Measurements from ENCODE around the gene NRROS.

The NRROS gene

GRCh38 chr3:196694202-196694638 is 54.7 kb downstream of the NRROS start:
- ChIA-PET POLR2A (no interaction called here), CTCF (no interaction called here)
- DNase-seq (ENCODE audit: extremely low spot score): no peak
- TF ChIP-seq SP1 (IDR thresholded peaks at IDR 0.05) (no peak), FOXA1 (IDR thresholded peaks at IDR 0.05) (no peak), BHLHE40 (IDR thresholded peaks at IDR 0.05; ENCODE audit: borderline replicate concordance) (no peak), ARNT (IDR thresholded peaks at IDR 0.05) (no peak), TARDBP (IDR thresholded peaks at IDR 0.05) (no peak), FOXK2 (IDR thresholded peaks at IDR 0.05) (no peak), L3MBTL2 (conservative IDR thresholded peaks at IDR 0.05) (no peak), LEF1 (IDR thresholded peaks at IDR 0.05; ENCODE audit: borderline replicate concordance) (no peak), HDGF (IDR thresholded peaks at IDR 0.05; ENCODE audit: borderline replicate concordance) (no peak), PKNOX1 (IDR thresholded peaks at IDR 0.05) (no peak), SUZ12 (IDR thresholded peaks at IDR 0.05) (no peak), CTBP1 (IDR thresholded peaks at IDR 0.05; ENCODE audit: borderline replicate concordance) (no peak), NFRKB (IDR thresholded peaks at IDR 0.05) (no peak), FOXM1 (IDR thresholded peaks at IDR 0.05; ENCODE audit: borderline replicate concordance) (no peak), ELF4 (IDR thresholded peaks at IDR 0.05) (no peak), ZNF384 (IDR thresholded peaks at IDR 0.05) (no peak)

- TF ChIP-seq ZNF384 (IDR thresholded peaks at IDR 0.05) (no peak), FOXK2 (IDR thresholded peaks at IDR 0.05) (no peak), NFRKB (IDR thresholded peaks at IDR 0.05) (no peak), LEF1 (IDR thresholded peaks at IDR 0.05; ENCODE audit: borderline replicate concordance) (no peak), ELF4 (IDR thresholded peaks at IDR 0.05) (no peak)
- CTCF ChIA-PET: no interaction called here
- no peak for DNase-seq (ENCODE audit: extremely low spot score)
- POLR2A ChIA-PET: no interaction called here
These were observed 55.7 kb downstream of the NRROS start for GRCh38 chr3:196694941-196695848.

- ChIA-PET POLR2A (no interaction called here), CTCF (no interaction called here)
- no peak for TF ChIP-seq ELF4 (IDR thresholded peaks at IDR 0.05)
- no peak for TF ChIP-seq BHLHE40 (IDR thresholded peaks at IDR 0.05; ENCODE audit: borderline replicate concordance)
- TF ChIP-seq LEF1 (IDR thresholded peaks at IDR 0.05; ENCODE audit: borderline replicate concordance): no peak
- TF ChIP-seq TARDBP (IDR thresholded peaks at IDR 0.05): no peak
- no peak for TF ChIP-seq SP1 (IDR thresholded peaks at IDR 0.05)
- no peak for TF ChIP-seq PKNOX1 (IDR thresholded peaks at IDR 0.05)
- TF ChIP-seq SUZ12 (IDR thresholded peaks at IDR 0.05): no peak
- TF ChIP-seq FOXM1 (IDR thresholded peaks at IDR 0.05; ENCODE audit: borderline replicate concordance): no peak
- TF ChIP-seq L3MBTL2 (conservative IDR thresholded peaks at IDR 0.05): no peak
- TF ChIP-seq NFRKB (IDR thresholded peaks at IDR 0.05): no peak
- no peak for TF ChIP-seq HDGF (IDR thresholded peaks at IDR 0.05; ENCODE audit: borderline replicate concordance)
- TF ChIP-seq ARNT (IDR thresholded peaks at IDR 0.05): no peak
- TF ChIP-seq ZNF384 (IDR thresholded peaks at IDR 0.05): no peak
- no peak for DNase-seq (ENCODE audit: extremely low spot score)
These were observed 56.3 kb downstream of the NRROS start for GRCh38 chr3:196695849-196696226.

GRCh38 chr3:196697270-196697669 is 57.8 kb downstream of the NRROS start:
- ChIA-PET POLR2A (no interaction called here), CTCF (no interaction called here)
- no peak for TF ChIP-seq ELF4 (IDR thresholded peaks at IDR 0.05)
- no peak for TF ChIP-seq ZNF384 (IDR thresholded peaks at IDR 0.05)
- no peak for TF ChIP-seq LEF1 (IDR thresholded peaks at IDR 0.05; ENCODE audit: borderline replicate concordance)
- no peak for TF ChIP-seq HDGF (IDR thresholded peaks at IDR 0.05; ENCODE audit: borderline replicate concordance)
- no peak for TF ChIP-seq SP1 (IDR thresholded peaks at IDR 0.05)
- TF ChIP-seq L3MBTL2 (conservative IDR thresholded peaks at IDR 0.05): no peak
- TF ChIP-seq TARDBP (IDR thresholded peaks at IDR 0.05): no peak

GRCh38 chr3:196699749-196700148 is 60.3 kb downstream of the NRROS start:
- ChIA-PET CTCF (no interaction called here), POLR2A (no interaction called here)
- DNase-seq (ENCODE audit: extremely low spot score): no peak
- no peak for TF ChIP-seq BHLHE40 (IDR thresholded peaks at IDR 0.05; ENCODE audit: borderline replicate concordance)
- TF ChIP-seq ARNT (IDR thresholded peaks at IDR 0.05): no peak
- TF ChIP-seq NFRKB (IDR thresholded peaks at IDR 0.05): no peak
- TF ChIP-seq FOXK2 (IDR thresholded peaks at IDR 0.05): no peak
- no peak for TF ChIP-seq FOXA1 (IDR thresholded peaks at IDR 0.05)
- no peak for TF ChIP-seq LEF1 (IDR thresholded peaks at IDR 0.05; ENCODE audit: borderline replicate concordance)
- TF ChIP-seq TARDBP (IDR thresholded peaks at IDR 0.05): no peak
- no peak for TF ChIP-seq HDGF (IDR thresholded peaks at IDR 0.05; ENCODE audit: borderline replicate concordance)
- no peak for TF ChIP-seq SUZ12 (IDR thresholded peaks at IDR 0.05)
- TF ChIP-seq L3MBTL2 (conservative IDR thresholded peaks at IDR 0.05): no peak
- TF ChIP-seq FOXM1 (IDR thresholded peaks at IDR 0.05; ENCODE audit: borderline replicate concordance): no peak
- no peak for TF ChIP-seq ELF4 (IDR thresholded peaks at IDR 0.05)
- no peak for TF ChIP-seq SP1 (IDR thresholded peaks at IDR 0.05)
- no peak for TF ChIP-seq ZNF384 (IDR thresholded peaks at IDR 0.05)
- TF ChIP-seq PKNOX1 (IDR thresholded peaks at IDR 0.05): no peak
- no peak for TF ChIP-seq CTBP1 (IDR thresholded peaks at IDR 0.05; ENCODE audit: borderline replicate concordance)

More at GRCh38 chr3:196697270-196697669, 57.8 kb downstream of the NRROS start:
- no peak for DNase-seq (ENCODE audit: extremely low spot score)

- ChIA-PET CTCF (no interaction called here), POLR2A (no interaction called here)
- TF ChIP-seq LEF1 (IDR thresholded peaks at IDR 0.05; ENCODE audit: borderline replicate concordance) (no peak), CTBP1 (IDR thresholded peaks at IDR 0.05; ENCODE audit: borderline replicate concordance) (no peak), ARNT (IDR thresholded peaks at IDR 0.05) (no peak), SUZ12 (IDR thresholded peaks at IDR 0.05) (no peak), ELF4 (IDR thresholded peaks at IDR 0.05) (no peak), BHLHE40 (IDR thresholded peaks at IDR 0.05; ENCODE audit: borderline replicate concordance) (no peak), HDGF (IDR thresholded peaks at IDR 0.05; ENCODE audit: borderline replicate concordance) (no peak), SP1 (IDR thresholded peaks at IDR 0.05) (no peak), FOXM1 (IDR thresholded peaks at IDR 0.05; ENCODE audit: borderline replicate concordance) (no peak), ZNF384 (IDR thresholded peaks at IDR 0.05) (no peak)
- DNase-seq (ENCODE audit: extremely low spot score): no peak
These were observed 61.3 kb downstream of the NRROS start for GRCh38 chr3:196700801-196701200.

Data from HEK293T (cell line).